Stimulated activated CD4-positive, alpha-beta T cell treated with anti-CD3 and anti-CD28 coated beads, Interleukin-15, amount 100 ng/mL, for 24 hours (primary cell): Measurements from ENCODE around the gene HDHD3.
"Not testable (repeated sequence)": the region's sequence is repeated elsewhere in the genome, so short reads cannot be mapped to it uniquely, and the experiment has no call there.

Source experiments
- DNase-seq: peaks from one replicate; pipeline ENCODE4 v3.0.0-alpha.2; 2020

The HDHD3 gene, protein sequence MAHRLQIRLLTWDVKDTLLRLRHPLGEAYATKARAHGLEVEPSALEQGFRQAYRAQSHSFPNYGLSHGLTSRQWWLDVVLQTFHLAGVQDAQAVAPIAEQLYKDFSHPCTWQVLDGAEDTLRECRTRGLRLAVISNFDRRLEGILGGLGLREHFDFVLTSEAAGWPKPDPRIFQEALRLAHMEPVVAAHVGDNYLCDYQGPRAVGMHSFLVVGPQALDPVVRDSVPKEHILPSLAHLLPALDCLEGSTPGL

GRCh38 chr9:113376634-113377567 is at the start of gene HDHD3:
HDHD3 (minus strand) TSS chr9:113376986; CDS start chr9:113374354, 2,632 bp downstream.
- peak; percentile 85 for DNase-seq

DNA sequence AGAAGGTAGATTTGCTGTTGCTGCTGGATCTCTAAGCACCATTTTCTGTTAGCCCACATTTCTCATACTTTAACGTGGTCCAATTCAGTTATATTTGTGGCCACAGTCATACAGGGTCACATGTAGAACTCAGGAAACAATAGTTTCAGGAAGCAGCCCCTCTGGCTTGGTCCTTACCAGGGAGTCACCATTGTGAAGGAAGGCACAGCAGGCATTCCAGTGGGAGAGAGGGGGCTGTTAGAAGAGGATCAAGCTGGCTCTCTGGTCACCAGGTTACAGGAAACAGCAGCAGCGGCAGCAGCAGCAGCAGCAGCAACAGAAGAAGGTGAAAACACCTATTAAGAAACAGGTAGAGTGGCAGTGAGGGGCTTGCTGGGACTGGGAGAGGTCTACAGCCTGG is 48.3 kb upstream of the HDHD3 start:
- no peak for DNase-seq

GRCh38 chr9:113421726-113422125 is 44.9 kb upstream of the HDHD3 start:
- no peak for DNase-seq

DNA sequence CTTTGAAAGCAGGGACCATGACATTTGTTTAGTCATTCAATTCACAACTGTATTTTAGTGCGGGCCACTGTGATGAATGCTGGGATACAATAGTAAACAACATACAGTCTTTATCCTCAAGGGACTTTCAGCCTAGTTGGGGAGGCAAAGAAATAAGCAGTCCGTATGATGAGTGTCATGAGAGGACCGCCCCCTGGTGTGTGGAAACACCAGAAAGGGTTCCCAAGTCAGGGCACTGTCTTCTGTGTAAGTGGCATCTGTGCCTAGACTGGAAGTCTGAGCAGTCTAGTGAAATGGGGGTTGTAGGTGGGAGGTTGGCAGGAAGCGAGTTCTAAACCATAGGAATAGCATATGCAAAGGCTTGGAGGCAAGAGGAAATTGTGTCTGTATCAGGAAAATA is 40.6 kb upstream of the HDHD3 start:
- DNase-seq: no peak

DNA sequence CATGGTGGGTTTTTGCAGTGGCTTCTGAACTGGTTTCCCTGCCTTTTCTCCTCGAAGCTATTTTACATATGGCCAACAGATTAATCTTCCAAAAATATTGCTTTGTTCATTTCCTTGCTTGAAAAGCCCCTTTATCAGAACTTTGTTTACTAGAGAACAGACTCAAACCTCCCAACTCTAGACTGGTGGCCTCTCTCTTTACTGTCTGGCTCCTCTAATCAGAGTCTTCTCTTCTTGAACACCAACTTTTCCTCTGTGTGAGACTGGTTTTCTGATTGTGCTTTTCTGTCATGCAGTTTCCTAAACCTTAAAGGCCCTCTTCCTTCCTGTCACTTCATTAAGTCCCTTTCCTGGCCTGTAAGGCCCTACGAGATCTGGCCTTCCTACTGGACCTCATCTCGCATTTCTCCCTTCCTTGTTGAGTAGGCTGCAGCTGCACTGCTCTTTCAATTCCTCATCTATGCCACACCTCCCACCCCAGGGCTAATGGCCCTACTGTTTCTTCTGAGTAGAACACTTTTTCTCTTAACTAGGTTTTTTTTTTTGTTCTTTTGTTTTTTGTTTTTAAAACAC is 39.4 kb upstream of the HDHD3 start:
- no peak for DNase-seq

- DNase-seq: peak; percentile 97
Measured at GRCh38 chr9:113410207-113410864, 33.5 kb upstream of the HDHD3 start, which contains the start of the genes C9orf43 and POLE3. C9orf43 (plus strand) TSS chr9:113410747; CDS start chr9:113413494, 2,747 bp downstream. POLE3 (minus strand) TSS chr9:113410675; CDS start chr9:113410293, 382 bp downstream.

- DNase-seq: no peak
Measured at GRCh38 chr9:113409883-113410206, 33.1 kb upstream of the HDHD3 start.

- no peak for DNase-seq
Measured at GRCh38 chr9:113409481-113409880, 32.7 kb upstream of the HDHD3 start.

GRCh38 chr9:113406873-113407511 is 30.2 kb upstream of the HDHD3 start:
- peak; percentile 62 for DNase-seq

DNA sequence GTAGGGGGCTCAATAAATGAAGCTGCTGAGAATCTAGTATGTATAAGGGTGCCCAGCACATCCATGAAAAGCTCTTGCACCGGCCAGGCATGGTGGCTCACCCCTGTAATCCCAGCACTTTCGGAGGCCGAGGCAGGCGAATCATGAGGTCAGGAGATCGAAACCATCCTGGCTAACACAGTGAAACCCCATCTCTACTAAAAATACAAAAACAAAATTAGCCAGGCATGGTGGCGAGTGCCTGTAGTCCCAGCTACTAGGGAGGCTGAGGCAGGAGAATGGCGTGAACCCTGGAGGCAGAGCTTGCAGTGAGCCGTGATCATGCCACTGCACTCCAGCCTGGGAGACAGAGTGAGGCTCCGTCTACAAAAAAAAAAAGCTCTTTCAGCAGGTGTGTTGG is 29.6 kb upstream of the HDHD3 start:
- DNase-seq: not testable (repeated sequence)

DNA sequence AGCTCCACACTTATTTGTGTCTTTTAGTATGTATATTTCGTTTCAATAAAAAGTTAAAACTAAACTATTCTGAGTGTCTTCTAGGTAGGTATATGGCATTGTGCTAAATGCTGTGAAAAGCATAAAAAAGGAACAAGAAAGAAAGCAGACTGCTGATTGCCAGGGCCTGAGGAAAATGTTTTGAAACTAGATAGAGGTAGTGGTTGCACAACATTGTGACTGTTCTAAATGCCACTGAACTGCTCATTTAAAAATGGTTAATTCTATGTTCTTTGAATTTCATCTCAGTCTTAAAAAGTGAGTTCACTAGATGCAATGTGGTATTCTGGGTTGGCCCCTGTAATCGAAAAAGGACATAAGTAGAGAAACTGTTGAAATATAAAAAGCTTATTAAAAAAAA is 26.9 kb upstream of the HDHD3 start:
- no peak for DNase-seq

DNA sequence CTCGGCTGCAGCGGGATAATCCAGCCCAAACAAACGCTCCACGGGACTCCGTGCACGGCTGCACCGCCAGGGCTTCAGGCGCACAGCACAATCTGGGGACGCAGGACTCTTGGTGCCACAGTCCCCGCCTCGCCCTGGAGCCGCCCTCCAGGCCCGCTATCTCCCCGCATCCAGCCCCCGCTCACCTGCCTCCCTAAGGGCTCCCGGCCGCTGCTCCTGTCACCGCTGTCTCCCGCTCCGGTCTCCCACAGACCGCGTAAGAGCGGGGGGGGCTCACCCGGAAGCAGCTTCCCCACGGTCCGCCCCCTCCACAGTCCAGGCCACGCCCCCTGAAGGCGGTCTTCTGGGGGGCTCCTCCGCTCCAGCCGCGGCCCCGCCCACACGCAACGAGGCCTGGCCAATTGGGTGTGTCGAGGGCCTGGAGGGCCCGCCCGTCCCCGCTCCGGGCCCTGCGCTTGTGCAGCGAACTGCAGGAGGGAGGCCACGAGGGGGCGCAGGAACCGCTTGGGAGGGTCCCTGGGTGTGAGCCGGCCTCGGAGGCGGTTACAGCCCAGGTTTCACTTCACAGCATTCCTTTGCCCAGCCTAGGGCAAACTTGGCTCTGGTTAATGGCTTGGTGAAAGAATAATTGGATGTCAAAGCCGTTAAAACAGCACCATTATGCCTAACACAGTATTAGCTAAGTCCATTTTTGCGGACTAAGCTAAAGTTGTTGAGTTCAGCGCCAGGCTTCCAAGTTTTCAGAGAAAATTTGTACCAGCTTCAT is 24.4 kb upstream of the HDHD3 start, which contains the start of gene ALAD:
Gene ALAD, minus strand, starts transcription at position 258 of the 766 bp plus-strand sequence. CDS start 7,725 bp downstream, outside the sequence.
- peak; percentile 100 for DNase-seq

- DNase-seq: no peak
Measured at GRCh38 chr9:113399646-113400200, 22.9 kb upstream of the HDHD3 start.

DNA sequence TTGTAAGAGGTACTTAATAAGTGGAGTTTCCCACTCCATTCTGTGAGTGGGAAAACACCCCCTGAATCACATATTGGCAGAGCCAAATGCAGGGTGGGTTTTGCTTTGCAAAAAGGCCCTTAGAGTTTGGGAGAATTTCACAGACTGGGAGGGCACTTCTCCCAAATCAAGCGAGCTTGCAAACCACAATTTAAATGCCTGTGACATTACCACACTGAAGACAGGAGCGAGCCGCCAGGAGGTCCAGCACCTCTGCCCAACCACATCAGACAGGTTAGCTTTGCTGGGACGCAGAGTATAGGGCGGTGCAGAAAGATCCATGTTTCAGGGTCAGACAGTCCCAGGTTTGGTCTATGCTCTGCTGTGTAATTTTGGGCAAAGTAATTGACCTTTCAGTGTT is 22.0 kb upstream of the HDHD3 start:
- DNase-seq: no peak

GRCh38 chr9:113397203-113397631 is 20.4 kb upstream of the HDHD3 start:
- no peak for DNase-seq

DNA sequence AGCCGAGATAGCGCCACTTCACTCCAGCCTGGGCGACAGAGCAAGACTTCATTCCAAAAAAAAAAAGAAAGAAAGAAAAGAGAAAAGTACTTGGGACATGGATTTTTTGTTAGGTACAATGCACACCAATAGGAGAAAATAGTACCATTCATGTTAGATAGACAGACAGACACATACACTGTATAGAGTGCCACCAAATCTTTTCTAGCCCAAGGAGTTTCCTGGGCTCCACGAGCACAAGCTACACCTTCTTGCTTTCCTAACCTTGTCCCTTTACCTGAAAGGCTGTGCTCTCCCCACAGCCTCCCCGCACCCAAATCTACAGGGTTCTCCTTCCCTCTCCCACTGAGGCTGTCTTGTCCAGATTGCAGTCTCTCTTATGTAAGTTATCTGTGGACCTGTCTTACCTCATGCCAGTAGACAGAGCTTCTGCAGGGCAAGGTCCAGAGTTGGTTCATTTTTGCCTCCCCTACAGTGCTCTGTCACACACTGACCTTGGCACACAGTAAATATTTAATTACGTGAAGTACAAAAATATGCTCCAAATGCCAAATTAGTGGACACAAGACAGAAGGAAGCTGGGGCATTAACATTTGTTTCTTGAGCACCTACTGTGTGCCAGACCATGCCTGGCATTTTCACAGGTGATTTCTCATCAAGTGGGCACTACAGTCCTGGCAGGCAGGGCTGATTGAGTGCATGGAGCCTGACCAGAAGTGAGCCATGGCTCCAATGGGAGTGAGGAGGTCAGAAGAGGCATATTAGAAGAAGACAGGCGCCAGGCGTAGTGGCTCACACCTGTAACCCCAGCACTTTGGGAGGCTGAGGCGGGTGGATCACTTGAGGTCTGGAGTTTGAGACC is 18.4 kb upstream of the HDHD3 start:
- DNase-seq: no peak

GRCh38 chr9:113393281-113393680 is 16.5 kb upstream of the HDHD3 start:
- DNase-seq: no peak

GRCh38 chr9:113391917-113392316 is 15.1 kb upstream of the HDHD3 start:
- no peak for DNase-seq

DNA sequence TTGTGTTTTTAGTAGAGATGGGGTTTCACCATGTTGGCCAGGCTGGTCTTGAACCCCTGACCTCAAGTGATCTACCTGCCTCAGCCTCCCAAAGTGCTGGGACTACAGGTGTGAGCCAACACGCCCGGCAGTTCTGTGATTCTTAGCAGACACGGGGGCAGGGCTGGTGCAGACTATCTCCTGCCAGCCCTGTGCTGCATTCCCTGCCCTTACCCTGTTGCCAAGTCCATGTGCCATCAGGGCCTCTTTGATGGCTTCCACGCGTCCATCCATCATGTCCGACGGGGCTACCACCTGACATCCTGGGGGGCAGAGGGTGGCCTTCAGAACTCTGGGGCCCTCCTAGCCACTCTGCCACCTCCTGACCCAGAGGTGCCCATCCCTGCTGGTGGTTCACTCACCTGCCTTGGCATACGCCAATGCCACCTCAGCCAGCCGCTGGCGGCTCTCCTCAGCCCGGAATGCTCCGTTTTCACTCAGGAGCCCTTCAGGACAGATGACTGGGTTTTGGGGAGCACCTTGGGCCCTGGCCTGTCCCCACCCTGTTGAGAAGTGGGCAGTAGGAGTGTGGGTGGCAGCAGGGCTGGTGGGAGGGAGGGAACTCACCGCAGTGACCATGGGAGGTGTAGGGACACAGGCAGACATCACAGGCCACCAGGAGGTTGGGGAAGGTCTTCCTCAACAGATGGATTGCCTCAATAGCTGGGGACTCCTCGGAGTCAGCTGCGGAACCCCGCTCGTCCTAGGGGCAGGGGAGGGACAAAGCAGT is 13.6 kb upstream of the HDHD3 start:
- DNase-seq: no peak
